ENCODE data around the gene NAP1L4.

The NAP1L4 gene

DNA sequence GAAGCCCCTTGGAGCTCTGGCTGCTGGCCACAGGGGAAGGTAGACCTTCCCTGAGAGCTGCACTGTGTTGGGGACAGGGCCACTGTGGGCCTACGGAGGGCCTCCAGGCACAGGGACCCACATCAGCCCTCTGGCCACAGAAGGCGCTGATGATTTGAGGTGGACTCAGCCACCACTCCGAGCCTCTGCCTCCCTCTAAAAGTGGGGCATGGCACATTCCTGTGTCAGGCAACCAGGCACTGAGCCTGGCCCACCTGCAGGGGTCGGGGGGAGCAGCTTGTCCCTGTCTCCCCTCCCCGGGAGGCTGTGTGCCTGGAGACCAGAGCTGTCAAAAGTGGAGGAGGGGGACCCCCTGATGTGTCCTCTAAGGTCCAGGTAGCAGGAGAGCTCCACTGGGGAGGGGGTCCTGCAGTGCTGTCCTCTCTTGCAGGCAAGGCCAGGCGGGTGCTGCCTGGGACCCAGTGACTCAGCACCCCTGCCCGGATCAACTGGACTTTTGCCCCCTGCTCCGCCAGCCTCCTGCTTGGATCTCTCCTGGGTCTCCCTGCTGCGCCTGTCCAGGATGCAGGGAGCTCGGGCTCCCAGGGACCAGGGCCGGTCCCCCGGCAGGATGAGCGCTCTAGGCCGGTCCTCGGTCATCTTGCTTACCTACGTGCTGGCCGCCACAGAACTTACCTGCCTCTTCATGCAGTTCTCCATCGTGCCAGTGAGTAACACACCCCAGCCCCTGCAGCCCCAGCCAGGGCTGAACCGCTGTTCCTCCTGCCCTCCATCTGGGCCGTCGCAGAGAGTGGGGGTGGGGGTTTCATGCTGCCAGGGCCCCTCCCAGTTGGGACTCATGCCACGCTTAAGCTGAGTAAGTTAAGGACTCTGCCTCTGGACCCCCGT lies 89.1 kb downstream of the NAP1L4 start:
- DNase-seq = no peak

DNA sequence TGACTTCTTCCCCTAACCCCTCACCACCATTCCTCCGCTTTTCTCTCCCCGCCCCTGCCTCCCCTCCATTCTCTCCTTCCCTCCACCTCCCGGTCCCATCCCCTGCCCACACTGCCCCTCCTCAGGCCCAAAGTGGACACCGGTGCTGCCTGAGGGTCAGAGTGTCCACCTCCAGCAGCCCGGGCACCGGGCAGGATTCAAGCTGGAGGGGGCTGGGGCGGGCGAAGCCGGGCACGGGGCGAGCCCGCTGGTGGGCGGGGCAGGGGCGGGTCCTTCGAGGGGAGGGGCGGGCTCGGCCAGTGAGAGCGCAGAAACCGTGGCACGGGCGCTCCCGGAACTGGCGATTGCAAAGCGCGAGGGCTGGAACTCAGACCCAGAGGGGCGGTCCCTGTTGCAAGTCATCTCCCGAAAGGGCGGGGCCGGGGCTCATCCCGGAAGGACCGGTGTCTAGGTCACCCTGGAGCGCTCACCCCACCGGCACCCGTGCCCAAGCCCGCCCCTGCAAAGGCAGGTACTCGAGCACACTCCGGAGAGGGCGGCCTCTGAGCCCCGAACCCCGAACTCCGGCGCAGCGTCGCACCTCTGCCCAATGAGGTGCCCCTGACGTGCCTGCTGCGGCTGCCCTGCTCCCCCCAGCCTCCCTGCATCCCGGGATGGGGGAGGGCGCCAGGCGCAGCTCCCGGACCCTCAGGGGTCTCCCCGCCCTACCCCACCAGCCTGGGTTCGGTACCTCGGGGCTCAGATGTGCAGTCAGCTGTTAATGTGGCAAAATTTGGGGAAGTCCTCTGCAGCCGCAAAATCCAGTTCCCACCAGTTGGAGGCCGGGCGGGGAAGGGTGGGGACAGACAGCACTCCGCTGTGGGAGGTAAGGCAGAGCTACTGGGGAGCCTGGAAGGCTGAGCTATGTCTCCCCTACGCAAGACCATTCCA lies 90.0 kb downstream of the NAP1L4 start:
- DNase-seq = peak; percentile 85

DNA sequence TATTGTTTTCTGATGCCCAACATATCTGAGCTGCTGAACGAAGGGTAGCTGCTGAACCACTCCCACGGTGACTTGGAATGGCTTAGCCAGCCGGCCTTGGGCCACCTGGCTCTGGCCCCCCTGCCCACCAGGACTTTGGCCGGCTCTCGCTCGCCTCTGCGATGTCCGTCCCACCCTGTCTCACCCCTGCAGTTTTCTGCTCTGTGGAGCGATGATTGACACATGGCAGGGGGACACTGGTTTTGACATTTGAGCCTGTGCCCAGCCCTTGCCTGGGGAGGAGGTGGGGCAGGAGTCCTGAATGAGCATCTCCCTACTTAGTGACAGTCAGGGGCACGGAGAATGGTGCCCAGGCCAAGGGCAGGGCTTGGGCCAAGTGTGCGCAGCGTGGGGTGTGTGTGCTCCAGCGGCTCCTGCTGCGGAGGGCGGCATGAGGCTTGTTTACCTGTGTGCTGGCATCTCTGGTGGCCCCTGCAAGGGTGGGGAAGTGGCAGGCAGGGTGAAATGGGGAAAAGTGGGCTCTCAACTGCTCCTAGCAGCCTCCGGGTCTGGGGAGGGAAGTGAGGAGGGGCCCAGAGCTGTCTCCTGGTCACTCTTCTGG lies 90.8 kb downstream of the NAP1L4 start:
- no peak for DNase-seq

DNA sequence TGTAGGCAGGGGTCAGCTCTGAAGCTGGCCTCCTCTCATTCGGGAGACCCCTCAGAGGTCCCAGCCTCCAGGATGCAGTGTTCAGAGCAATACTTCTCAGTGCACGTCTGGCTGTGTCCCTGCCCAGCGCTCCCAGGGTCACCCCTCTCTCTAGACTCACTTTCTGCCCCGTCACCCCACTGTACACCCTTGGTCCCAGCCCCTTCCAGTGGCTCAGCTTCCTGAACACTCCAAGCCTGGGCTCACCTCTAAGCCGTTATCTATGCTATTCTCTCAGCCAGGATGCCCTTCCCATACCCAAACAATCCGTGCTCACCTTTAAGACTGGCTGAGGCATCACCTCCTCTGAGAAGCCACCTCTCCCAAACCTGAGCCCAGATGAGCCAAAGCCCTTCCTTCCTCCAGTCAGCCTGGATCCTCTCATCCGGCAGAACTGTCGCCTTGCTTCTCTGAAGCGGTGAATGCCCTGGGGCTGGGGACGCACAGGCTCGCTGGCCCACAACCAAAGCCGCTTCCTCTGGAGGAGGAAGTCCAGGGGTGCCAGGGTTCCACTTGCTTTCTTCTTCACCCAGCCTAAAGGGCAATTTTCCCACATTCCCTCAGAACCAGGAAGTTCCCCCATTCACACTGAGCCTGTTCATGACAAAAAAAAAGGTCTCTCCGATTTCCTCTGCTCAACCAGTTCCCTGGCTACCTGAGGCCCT lies 92.9 kb downstream of the NAP1L4 start:
- DNase-seq = no peak

DNA sequence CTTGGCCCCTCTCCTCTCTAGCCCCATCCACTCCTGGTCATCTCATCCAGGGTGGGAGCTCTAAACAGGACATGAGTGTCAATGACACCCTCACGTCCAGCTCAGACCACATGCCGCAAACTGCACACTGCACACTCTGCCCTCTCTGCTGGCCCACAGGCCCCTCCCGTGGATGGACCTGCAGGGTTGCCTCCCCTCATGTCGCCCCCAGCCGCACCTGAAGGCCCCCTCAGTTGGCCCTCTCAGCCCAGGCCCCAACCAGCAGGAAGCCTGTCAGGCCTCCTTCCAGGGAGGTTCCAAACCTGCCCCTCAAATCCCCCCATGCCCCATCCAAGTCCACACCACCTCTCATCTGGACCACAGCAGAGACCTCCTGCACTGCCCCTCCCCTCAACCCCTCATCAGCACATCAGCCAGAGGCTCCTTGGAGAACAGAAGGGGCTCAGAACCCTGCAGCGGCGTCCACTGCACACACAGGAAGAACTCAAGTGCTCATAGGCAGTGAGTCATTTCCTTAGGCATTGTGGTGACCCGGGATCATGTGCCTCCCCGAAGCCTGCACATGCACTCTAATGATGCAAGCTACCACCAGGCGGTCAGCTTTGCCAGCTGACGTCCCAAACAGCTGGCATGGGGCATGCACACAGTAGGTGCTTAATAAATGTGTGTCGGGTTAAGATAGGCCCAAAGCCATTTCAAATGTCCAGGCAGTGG lies 93.6 kb downstream of the NAP1L4 start:
- no peak for DNase-seq

DNA sequence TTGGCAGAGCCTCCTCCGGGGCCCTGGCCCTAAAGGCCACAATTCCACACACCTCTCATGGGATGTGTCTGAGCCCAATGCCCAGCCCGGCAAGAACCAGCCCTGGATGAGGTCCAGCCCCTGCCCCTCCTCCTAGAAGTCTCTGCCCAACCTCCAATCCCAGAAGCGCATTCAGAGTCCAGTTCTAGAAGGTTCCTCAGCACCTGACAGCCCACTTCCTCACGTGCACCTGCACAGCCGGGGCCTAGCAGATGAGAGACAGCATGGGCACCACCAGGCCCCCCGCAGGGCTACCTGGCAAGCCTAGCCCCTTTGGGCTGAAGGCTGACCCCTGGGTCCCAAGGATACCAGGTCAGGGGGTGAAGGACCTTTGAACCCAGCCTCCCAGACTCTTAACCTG lies 95.1 kb downstream of the NAP1L4 start:
- no peak for DNase-seq

DNA sequence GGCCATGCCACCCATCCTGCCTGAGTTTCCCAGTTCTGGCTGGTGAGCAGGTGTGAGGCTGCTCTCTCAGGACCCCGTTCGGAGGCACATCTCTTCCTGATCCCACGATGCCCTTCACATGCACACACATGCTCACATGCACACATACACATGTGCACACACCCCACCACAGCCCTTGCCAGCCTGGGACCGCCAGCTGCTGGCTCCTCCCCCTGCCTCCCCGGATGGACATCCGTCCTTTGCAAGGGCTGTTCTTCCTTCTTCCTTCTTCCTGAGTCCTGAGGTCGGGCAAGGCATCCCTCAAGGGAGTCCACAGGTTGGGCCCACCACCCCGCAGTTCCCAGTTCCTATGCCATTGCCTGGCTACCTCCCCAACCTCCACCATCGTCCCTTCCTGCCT lies 96.1 kb downstream of the NAP1L4 start:
- no peak for DNase-seq

All from kidney glomerular epithelial cell (primary cell).